Brain pericyte (primary cell): ENCODE measurements around the gene MTIF3.

ENCODE experiments used
- DNase-seq: peaks from one replicate; pipeline ENCODE4 v3.0.0-alpha.2; 2012; ENCODE audit warnings: low read depth, low spot score

Gene MTIF3

GRCh38 chr13:27449936-27450828 is at the start of gene MTIF3:
Gene MTIF3, minus strand, starts transcription at chr13:27450564. Its CDS starts 10,116 bp downstream, at chr13:27440448.
- peak; percentile 58 for DNase-seq

GRCh38 chr13:27497563-27498230 is 47.3 kb upstream of the MTIF3 start:
- no peak for DNase-seq

GRCh38 chr13:27496536-27497273 is 46.3 kb upstream of the MTIF3 start:
- DNase-seq: no peak

GRCh38 chr13:27496006-27496405 is 45.6 kb upstream of the MTIF3 start:
- DNase-seq: no peak

- DNase-seq: no peak
Observed at GRCh38 chr13:27495551-27495950, 45.2 kb upstream of the MTIF3 start.

- no peak for DNase-seq
Observed at GRCh38 chr13:27493981-27494380, 43.6 kb upstream of the MTIF3 start.

GRCh38 chr13:27489456-27489855 is 39.1 kb upstream of the MTIF3 start:
- no peak for DNase-seq

GRCh38 chr13:27487776-27488175 is 37.4 kb upstream of the MTIF3 start:
- DNase-seq: no peak

- no peak for DNase-seq
Observed at GRCh38 chr13:27483421-27483820, 33.1 kb upstream of the MTIF3 start.

- DNase-seq: no peak
Observed at GRCh38 chr13:27482983-27483382, 32.6 kb upstream of the MTIF3 start.

- no peak for DNase-seq
Observed at GRCh38 chr13:27481766-27482165, 31.4 kb upstream of the MTIF3 start.

GRCh38 chr13:27476943-27477703 is 26.8 kb upstream of the MTIF3 start:
- DNase-seq: no peak

- DNase-seq: no peak
Observed at GRCh38 chr13:27474751-27475268, 24.4 kb upstream of the MTIF3 start.

GRCh38 chr13:27472941-27473340 is 22.6 kb upstream of the MTIF3 start:
- no peak for DNase-seq

GRCh38 chr13:27472441-27472840 is 22.1 kb upstream of the MTIF3 start:
- no peak for DNase-seq

GRCh38 chr13:27470075-27470820 is 19.9 kb upstream of the MTIF3 start:
- DNase-seq: no peak

GRCh38 chr13:27466513-27466912 is 16.1 kb upstream of the MTIF3 start:
- DNase-seq: no peak

- DNase-seq: no peak
Observed at GRCh38 chr13:27465611-27466010, 15.2 kb upstream of the MTIF3 start.

- no peak for DNase-seq
Observed at GRCh38 chr13:27463500-27463899, 13.1 kb upstream of the MTIF3 start.

GRCh38 chr13:27461940-27462584 is 11.7 kb upstream of the MTIF3 start:
- no peak for DNase-seq
